HCT116 (cell line): ENCODE results near the gene KCNH5. TPM values are rescaled to one million over a fixed set of nuclear protein-coding genes. Genes with fewer than 3 reads are reported as not detected.

Experiments used
- ATAC-seq: fragments of 200-7000 bp; cut with Tn5 transposase; 2 replicates; pipeline ENCODE4 v1.9.1; 2020; ENCODE audit warnings: mild to moderate bottlenecking, moderate library complexity
- BruUV-seq: library from RNA; stranded (reverse); fragments of 400-500 nt; replicated peaks from 2 replicates; lab custom pipeline; 2021; lab: Mats Ljungman, UMichigan
- CTCF ChIA-PET: fragments of 300-600 bp; sonication (Branson Sonifier 250); formaldehyde crosslinking; loops from one replicate; lab custom pipeline; 2021; ENCODE audit warnings: antibody characterized with exemption; lab: Charles Lee
- POLR2A ChIA-PET: fragments of 300-600, 350-600 bp; sonication (Branson Sonifier 250); formaldehyde crosslinking; loops from one replicate; lab custom pipeline; 2021; ENCODE audit warnings: antibody characterized with exemption; lab: Charles Lee
- RAD21 ChIA-PET, 2 experiments: fragments of 300-600 bp; sonication (Branson Sonifier 250); formaldehyde crosslinking; loops; one replicate each; lab custom pipeline; 2023; ENCODE audit warnings: low total read pairs in 2 of 2; ENCODE audit not compliant: uncharacterized antibody in 2 of 2, unreplicated experiment in 2 of 2, low non-redundant PET in 1 of 2; lab: Charles Lee
- DNase-seq: peaks from one replicate; pipeline ENCODE4 v3.0.0-alpha.2; 2010; ENCODE audit warnings: low read depth, low spot score
- H2AFZ ChIP-seq: fragments of 200-600 bp; shearing (Covaris generic), sonication (generic); 2 replicates; pipeline ENCODE4 v1.6.1; 2017; ENCODE audit warnings: low read depth, mixed run types, mixed read lengths, antibody characterized with exemption, low read length; ENCODE audit not compliant: poor library complexity, severe bottlenecking
- H3K27ac ChIP-seq: 2 replicates; pipeline ENCODE4 v1.5.1; 2012; ENCODE audit warnings: low read depth, low read length
- H3K27me3 ChIP-seq: fragments of 200-600 bp; sonication (generic); 2 replicates; pipeline ENCODE4 v1.6.1; 2016; ENCODE audit warnings: mixed run types, low read length, mixed read lengths; ENCODE audit not compliant: insufficient read depth
- H3K36me3 ChIP-seq, 2 experiments: fragments of 200-500 bp in 1 of 2; fragments of 200-600 bp in 1 of 2; sonication (Bioruptor generic) in 1 of 2; sonication (generic) in 1 of 2; 2 replicates each; pipeline versions ENCODE4 v1.5.1 to v1.6.1; 2014 to 2016; ENCODE audit warnings: low read length in 2 of 2, inconsistent platforms in 1 of 2, mixed read lengths in 1 of 2, mixed run types in 1 of 2; ENCODE audit not compliant: insufficient read depth in 2 of 2, control insufficient read depth in 1 of 2
- H3K4me1 ChIP-seq, 2 experiments: fragments of 200-600 bp in 1 of 2; sonication (generic) in 1 of 2; 2 replicates each; pipeline versions ENCODE4 v1.5.1 to v1.6.1; 2012 to 2017; ENCODE audit warnings: low read length in 2 of 2, inconsistent platforms in 1 of 2, mild to moderate bottlenecking in 1 of 2, mixed read lengths in 1 of 2, mixed run types in 1 of 2, moderate library complexity in 1 of 2; ENCODE audit not compliant: insufficient read depth in 2 of 2, control insufficient read depth in 1 of 2
- H3K4me2 ChIP-seq: fragments of 200-600 bp; sonication (generic); 2 replicates; pipeline ENCODE4 v1.6.1; 2017; ENCODE audit warnings: mixed run types, low read length, mixed read lengths
- H3K4me3 ChIP-seq, 2 experiments: fragments of 200-600 bp in 1 of 2; sonication (generic) in 1 of 2; replicated peaks in 1 of 2; 2 replicates each; pipeline ENCODE4 v1.5.1; 2011 to 2016; ENCODE audit warnings: low read length in 2 of 2, control low read depth in 1 of 2, low read depth in 1 of 2, mild to moderate bottlenecking in 1 of 2, mixed read lengths in 1 of 2, mixed run types in 1 of 2
- H3K79me2 ChIP-seq: fragments of 200-600 bp; sonication (generic); 2 replicates; pipeline ENCODE4 v1.6.1; 2017; ENCODE audit warnings: mild to moderate bottlenecking, mixed run types, low read length, moderate library complexity, mixed read lengths; ENCODE audit not compliant: insufficient read depth
- H3K9ac ChIP-seq: fragments of 200-600 bp; sonication (generic); 2 replicates; pipeline ENCODE4 v1.6.1; 2016; ENCODE audit warnings: low read length, mixed read lengths
- H3K9me2 ChIP-seq: fragments of 200-600 bp; sonication (generic), shearing (Covaris generic); 2 replicates; pipeline ENCODE4 v1.6.1; 2017; ENCODE audit warnings: mixed run types, mild to moderate bottlenecking, moderate library complexity; ENCODE audit not compliant: insufficient read depth
- H3K9me3 ChIP-seq, 2 experiments: fragments of 200-500 bp in 1 of 2; fragments of 200-600 bp in 1 of 2; sonication (Bioruptor generic) in 1 of 2; sonication (generic) in 1 of 2; 2 replicates each; pipeline ENCODE4 v1.6.1; 2014 to 2017; ENCODE audit warnings: low read length in 2 of 2, mixed read lengths in 2 of 2, inconsistent platforms in 1 of 2, low read depth in 1 of 2, mild to moderate bottlenecking in 1 of 2, mixed run types in 1 of 2, moderate library complexity in 1 of 2; ENCODE audit not compliant: control insufficient read depth in 1 of 2, insufficient read depth in 1 of 2
- H4K20me1 ChIP-seq: fragments of 200-600 bp; sonication (generic), shearing (Covaris generic); 2 replicates; pipeline ENCODE4 v1.6.1; 2017; ENCODE audit warnings: mixed run types, mild to moderate bottlenecking, moderate library complexity; ENCODE audit not compliant: insufficient read depth
- CBX3 ChIP-seq: IDR thresholded peaks from 2 replicates; pipeline ENCODE4 v1.6.1; 2012; ENCODE audit warnings: low read depth
- CEBPB ChIP-seq: IDR thresholded peaks from 2 replicates; pipeline ENCODE4 v1.6.1; 2012; ENCODE audit warnings: low read depth
- EGR1 ChIP-seq: IDR thresholded peaks from 2 replicates; pipeline ENCODE4 v1.6.1; 2012; ENCODE audit warnings: low read depth
- ELF1 ChIP-seq: IDR thresholded peaks from 2 replicates; pipeline ENCODE4 v1.6.1; 2012; ENCODE audit warnings: low read depth, borderline replicate concordance
- EZH2 ChIP-seq: fragments of 200-600 bp; sonication (generic); IDR thresholded peaks from 2 replicates; pipeline ENCODE4 v1.6.1; 2017; ENCODE audit warnings: antibody characterized with exemption, mixed run types
- EZH2phosphoT487 ChIP-seq: fragments of 200-600 bp; IDR thresholded peaks from 2 replicates; pipeline ENCODE4 v1.6.1; 2018; ENCODE audit warnings: antibody characterized with exemption, borderline replicate concordance
- FOSL1 ChIP-seq: IDR thresholded peaks from 2 replicates; pipeline ENCODE4 v1.6.1; 2012; ENCODE audit warnings: low read depth
- REST ChIP-seq: IDR thresholded peaks from 2 replicates; pipeline ENCODE4 v1.6.1; 2012; ENCODE audit warnings: low read depth
- SIN3A ChIP-seq: IDR thresholded peaks from 2 replicates; pipeline ENCODE4 v1.6.1; 2012; ENCODE audit warnings: low read depth
- SRF ChIP-seq: IDR thresholded peaks from 2 replicates; pipeline ENCODE4 v1.6.1; 2012; ENCODE audit warnings: low read depth
- ZFX ChIP-seq: fragments of 450-650 bp; IDR thresholded peaks from 2 replicates; pipeline ENCODE4 v1.6.1; 2017
- ZNF274 ChIP-seq: fragments of 200-500 bp; sonication (Bioruptor generic); IDR thresholded peaks from 2 replicates; pipeline ENCODE4 v1.6.1; 2014; ENCODE audit warnings: mild to moderate bottlenecking, low read depth, low read length, inconsistent platforms
- intact Hi-C: fragments of 100-400 bp; cut with micrococcal nuclease; formaldehyde crosslinking; loops from 2 replicates; pipeline ENCODE4 v1.10.0; 2022
- total RNA-seq: library from RNA; stranded (reverse); gene quantifications from one replicate; pipeline ENCODE4 v1.2.1, GENCODE V29; 2021; ENCODE audit not compliant: unreplicated experiment

KCNH5 gene
- total RNA-seq, 1 experiment from 2014 or later, result not detected

GRCh38 chr14:62662811-62663455 lies 382.3 kb downstream of the KCNH5 start:
- intact Hi-C loops, result no loop called here
- H3K9me3 ChIP-seq, result peaks cover 0 to 9% of the 10 kb centered on the region in 2 experiments; a peak in 2 of 4 replicates
- no peaks in the 10 kb centered on the region for H3K27me3 ChIP-seq
- POLR2A ChIA-PET, result no interaction called here
- RAD21 ChIA-PET, result no interaction called here
- no peak overlapping the region for H2AFZ ChIP-seq
- no peaks in the 10 kb centered on the region for H3K36me3 ChIP-seq
- no TSS peak for BruUV-seq
- no peak overlapping the region for H3K4me2 ChIP-seq
- no peak for ATAC-seq
- no peak for DNase-seq
- CTCF ChIA-PET, result no interaction called here
- no peaks in the 10 kb centered on the region for H4K20me1 ChIP-seq
- H3K4me3 ChIP-seq, result no peak overlapping the region
- no peaks in the 10 kb centered on the region for H3K9me2 ChIP-seq
- no peaks in the 10 kb centered on the region for H3K79me2 ChIP-seq
- H3K4me1 ChIP-seq, result no peaks in the 10 kb centered on the region
- no peak overlapping the region for H3K9ac ChIP-seq
- TF ChIP-seq CEBPB (no peak), SRF (no peak), EGR1 (no peak), EZH2phosphoT487 (no peak), REST (no peak)
- H3K27ac ChIP-seq, result no peak overlapping the region

- ChIA-PET RAD21 (no interaction called here), CTCF (no interaction called here), POLR2A (no interaction called here)
- no peaks in the 10 kb centered on the region for H3K36me3 ChIP-seq
- no peaks in the 10 kb centered on the region for H3K9me2 ChIP-seq
- no peak overlapping the region for H2AFZ ChIP-seq
- no peaks in the 10 kb centered on the region for H3K4me1 ChIP-seq
- intact Hi-C loops, result no loop called here
- H3K9ac ChIP-seq, result no peak overlapping the region
- no peak overlapping the region for H3K27ac ChIP-seq
- no peak for ATAC-seq
- H3K4me3 ChIP-seq, result no peak overlapping the region
- peaks cover 0 to 6% of the 10 kb centered on the region in 2 experiments; a peak in 2 of 4 replicates for H3K9me3 ChIP-seq
- no peak overlapping the region for H3K4me2 ChIP-seq
- H3K79me2 ChIP-seq, result no peaks in the 10 kb centered on the region
- BruUV-seq, result no TSS peak
- no peaks in the 10 kb centered on the region for H4K20me1 ChIP-seq
- no peak for DNase-seq
- H3K27me3 ChIP-seq, result no peaks in the 10 kb centered on the region
- TF ChIP-seq CEBPB (no peak), CBX3 (no peak), ZNF274 (no peak), REST (no peak), SIN3A (no peak), EZH2 (no peak), ELF1 (no peak), FOSL1 (no peak), EZH2phosphoT487 (no peak), ZFX (no peak)
Measured at GRCh38 chr14:62661818-62662217, 383.4 kb downstream of the KCNH5 start.
